ENCODE measurements around the gene LONP1. TPM values are rescaled to one million over a fixed set of nuclear protein-coding genes. Genes with fewer than 3 reads are reported as not detected.

Gene LONP1, protein sequence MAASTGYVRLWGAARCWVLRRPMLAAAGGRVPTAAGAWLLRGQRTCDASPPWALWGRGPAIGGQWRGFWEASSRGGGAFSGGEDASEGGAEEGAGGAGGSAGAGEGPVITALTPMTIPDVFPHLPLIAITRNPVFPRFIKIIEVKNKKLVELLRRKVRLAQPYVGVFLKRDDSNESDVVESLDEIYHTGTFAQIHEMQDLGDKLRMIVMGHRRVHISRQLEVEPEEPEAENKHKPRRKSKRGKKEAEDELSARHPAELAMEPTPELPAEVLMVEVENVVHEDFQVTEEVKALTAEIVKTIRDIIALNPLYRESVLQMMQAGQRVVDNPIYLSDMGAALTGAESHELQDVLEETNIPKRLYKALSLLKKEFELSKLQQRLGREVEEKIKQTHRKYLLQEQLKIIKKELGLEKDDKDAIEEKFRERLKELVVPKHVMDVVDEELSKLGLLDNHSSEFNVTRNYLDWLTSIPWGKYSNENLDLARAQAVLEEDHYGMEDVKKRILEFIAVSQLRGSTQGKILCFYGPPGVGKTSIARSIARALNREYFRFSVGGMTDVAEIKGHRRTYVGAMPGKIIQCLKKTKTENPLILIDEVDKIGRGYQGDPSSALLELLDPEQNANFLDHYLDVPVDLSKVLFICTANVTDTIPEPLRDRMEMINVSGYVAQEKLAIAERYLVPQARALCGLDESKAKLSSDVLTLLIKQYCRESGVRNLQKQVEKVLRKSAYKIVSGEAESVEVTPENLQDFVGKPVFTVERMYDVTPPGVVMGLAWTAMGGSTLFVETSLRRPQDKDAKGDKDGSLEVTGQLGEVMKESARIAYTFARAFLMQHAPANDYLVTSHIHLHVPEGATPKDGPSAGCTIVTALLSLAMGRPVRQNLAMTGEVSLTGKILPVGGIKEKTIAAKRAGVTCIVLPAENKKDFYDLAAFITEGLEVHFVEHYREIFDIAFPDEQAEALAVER
- total RNA-seq: 130 and 163 TPM in 2 replicates

DNA sequence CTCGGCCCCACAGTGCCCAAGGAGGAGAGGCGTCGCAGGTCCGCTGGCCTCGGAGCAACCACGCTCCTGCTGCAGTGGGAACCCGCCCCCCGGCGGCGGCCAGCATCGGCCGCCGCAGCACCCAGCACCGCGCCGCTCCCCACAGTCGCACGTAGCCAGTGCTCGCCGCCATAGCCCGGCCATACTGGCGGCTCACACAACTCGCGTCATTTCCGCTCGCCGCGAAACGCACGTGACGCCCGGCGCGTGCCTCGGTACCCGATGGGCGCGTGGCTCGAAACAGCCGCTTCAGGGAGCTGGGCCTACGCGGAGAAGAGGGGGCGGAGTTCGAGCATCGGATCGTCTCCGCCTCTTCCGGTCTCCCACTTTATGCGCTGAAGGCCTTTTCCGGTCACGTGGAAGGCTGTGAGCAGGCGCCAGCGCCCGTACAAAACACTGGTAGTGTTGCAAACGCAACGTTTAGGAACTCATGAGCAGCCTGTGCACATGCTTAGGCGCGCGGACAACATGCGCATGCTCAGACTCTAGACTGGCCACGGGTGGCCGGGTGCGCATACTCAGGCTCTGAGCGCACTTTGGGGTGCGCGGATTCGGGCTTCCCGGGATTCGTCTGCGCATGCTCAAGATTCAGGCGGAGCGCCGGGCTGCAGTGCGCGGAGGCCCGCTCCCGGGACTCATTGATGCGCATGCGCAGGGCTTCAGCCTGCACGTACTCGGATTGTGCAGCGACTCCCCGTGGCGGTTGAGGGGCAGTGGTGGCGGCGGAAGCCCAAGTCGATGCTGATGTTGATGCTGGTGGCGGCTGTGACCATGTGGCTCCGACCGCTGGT, at the start of gene LONP1, which contains the start of gene CATSPERD:
LONP1 (minus strand) TSS at position 186 of the 830 bp plus-strand sequence; CDS start at position 172, 14 bp downstream.
CATSPERD (plus strand) TSS at position 677 of the 830 bp plus-strand sequence; CDS start at position 778, 101 bp downstream.
- DNase-seq (ENCODE audit: insufficient read length, low spot score, missing footprints): peak; percentile 99
- Histone ChIP-seq H3K27me3 (ENCODE audit: insufficient read depth, low read length) (no peaks in the 10 kb centered on the region), H3K4me1 (ENCODE audit: insufficient read depth, low read length) (peaks cover 23% of the 10 kb centered on the region), H3K36me3 (ENCODE audit: insufficient read depth, low read length) (peaks cover 3% of the 10 kb centered on the region), H3K4me3 (ENCODE audit: insufficient read depth, low read length) (peak within 1 kb of the TSS; percentile 95), H3K27ac (ENCODE audit: low read depth, low read length) (peak within 1 kb of the TSS; percentile 98), H4K20me1 (ENCODE audit: insufficient read depth, low read length) (peaks cover 15% of the 10 kb centered on the region), H3K79me2 (ENCODE audit: insufficient read depth, low read length) (peaks cover 43% of the 10 kb centered on the region), H3K9me3 (ENCODE audit: low read depth, low read length) (no peaks in the 10 kb centered on the region), H3K4me2 (ENCODE audit: insufficient read depth, low read length) (peak within 1 kb of the TSS; percentile 95), H2AFZ (ENCODE audit: low read length) (peak within 1 kb of the TSS; percentile 94)
- TF ChIP-seq, protein P1, sequence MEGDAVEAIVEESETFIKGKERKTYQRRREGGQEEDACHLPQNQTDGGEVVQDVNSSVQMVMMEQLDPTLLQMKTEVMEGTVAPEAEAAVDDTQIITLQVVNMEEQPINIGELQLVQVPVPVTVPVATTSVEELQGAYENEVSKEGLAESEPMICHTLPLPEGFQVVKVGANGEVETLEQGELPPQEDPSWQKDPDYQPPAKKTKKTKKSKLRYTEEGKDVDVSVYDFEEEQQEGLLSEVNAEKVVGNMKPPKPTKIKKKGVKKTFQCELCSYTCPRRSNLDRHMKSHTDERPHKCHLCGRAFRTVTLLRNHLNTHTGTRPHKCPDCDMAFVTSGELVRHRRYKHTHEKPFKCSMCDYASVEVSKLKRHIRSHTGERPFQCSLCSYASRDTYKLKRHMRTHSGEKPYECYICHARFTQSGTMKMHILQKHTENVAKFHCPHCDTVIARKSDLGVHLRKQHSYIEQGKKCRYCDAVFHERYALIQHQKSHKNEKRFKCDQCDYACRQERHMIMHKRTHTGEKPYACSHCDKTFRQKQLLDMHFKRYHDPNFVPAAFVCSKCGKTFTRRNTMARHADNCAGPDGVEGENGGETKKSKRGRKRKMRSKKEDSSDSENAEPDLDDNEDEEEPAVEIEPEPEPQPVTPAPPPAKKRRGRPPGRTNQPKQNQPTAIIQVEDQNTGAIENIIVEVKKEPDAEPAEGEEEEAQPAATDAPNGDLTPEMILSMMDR (IDR thresholded peaks at IDR 0.05; ENCODE audit: extremely low read depth, low read depth, low read length): peak; percentile 88

DNA sequence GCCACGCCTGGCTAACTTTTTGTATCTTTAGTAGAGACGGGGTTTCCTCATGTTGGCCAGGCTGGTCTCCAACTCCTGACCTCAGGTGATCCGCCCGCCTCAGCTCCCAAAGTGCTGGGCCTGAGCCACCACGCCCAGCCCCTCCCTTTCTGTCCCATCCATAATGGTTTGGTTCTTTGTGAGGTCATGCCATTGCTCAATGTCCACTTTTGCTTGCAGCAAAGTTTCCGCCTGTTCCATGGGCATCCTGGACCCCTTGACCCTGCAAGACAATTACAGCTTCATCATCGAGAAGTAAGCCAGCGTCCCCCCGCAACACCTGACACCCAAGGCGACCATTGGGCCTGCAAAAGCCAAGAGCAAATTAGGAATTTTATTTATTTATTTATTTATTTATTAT, 48.0 kb upstream of the LONP1 start:
- Histone ChIP-seq H3K36me3 (ENCODE audit: insufficient read depth, low read length) (no peaks in the 10 kb centered on the region), H3K4me3 (ENCODE audit: insufficient read depth, low read length) (no peak overlapping the region), H3K4me2 (ENCODE audit: insufficient read depth, low read length) (no peak overlapping the region), H3K27me3 (ENCODE audit: insufficient read depth, low read length) (no peaks in the 10 kb centered on the region), H4K20me1 (ENCODE audit: insufficient read depth, low read length) (no peaks in the 10 kb centered on the region), H2AFZ (ENCODE audit: low read length) (no peak overlapping the region), H3K4me1 (ENCODE audit: insufficient read depth, low read length) (no peaks in the 10 kb centered on the region), H3K9me3 (ENCODE audit: low read depth, low read length) (no peaks in the 10 kb centered on the region), H3K27ac (ENCODE audit: low read depth, low read length) (no peak overlapping the region), H3K79me2 (ENCODE audit: insufficient read depth, low read length) (no peaks in the 10 kb centered on the region)
- peak; percentile 23 for DNase-seq (ENCODE audit: insufficient read length, low spot score, missing footprints)
- TF ChIP-seq, protein P1 (IDR thresholded peaks at IDR 0.05; ENCODE audit: extremely low read depth, low read depth, low read length): no peak

DNA sequence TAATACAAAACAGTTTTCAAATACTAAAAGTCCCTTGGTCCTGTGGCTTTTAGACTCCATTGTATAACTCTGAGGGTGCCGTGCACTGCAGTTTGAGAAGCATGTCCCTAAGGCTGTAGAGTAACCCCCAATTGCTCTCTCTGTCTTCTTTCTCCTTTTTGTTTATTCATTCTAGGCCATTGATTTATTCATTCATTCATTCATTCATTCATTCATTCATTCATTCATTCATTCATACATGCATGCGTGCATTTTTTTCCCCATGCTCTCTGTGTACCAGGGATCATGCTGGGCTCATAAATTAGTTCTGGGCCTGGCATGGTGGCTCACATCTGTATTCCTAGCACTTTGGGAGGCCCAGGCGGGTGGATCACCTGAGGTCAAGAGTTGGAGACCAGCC, 45.3 kb upstream of the LONP1 start:
- no peak overlapping the region for H3K4me3 ChIP-seq (ENCODE audit: insufficient read depth, low read length)
- H3K4me2 ChIP-seq (ENCODE audit: insufficient read depth, low read length): no peak overlapping the region
- no peaks in the 10 kb centered on the region for H3K9me3 ChIP-seq (ENCODE audit: low read depth, low read length)
- no peaks in the 10 kb centered on the region for H3K27me3 ChIP-seq (ENCODE audit: insufficient read depth, low read length)
- no peaks in the 10 kb centered on the region for H3K4me1 ChIP-seq (ENCODE audit: insufficient read depth, low read length)
- H3K27ac ChIP-seq (ENCODE audit: low read depth, low read length): no peak overlapping the region
- H3K36me3 ChIP-seq (ENCODE audit: insufficient read depth, low read length): no peaks in the 10 kb centered on the region
- no peak for DNase-seq (ENCODE audit: insufficient read length, low spot score, missing footprints)
- H2AFZ ChIP-seq (ENCODE audit: low read length): no peak overlapping the region
- H4K20me1 ChIP-seq (ENCODE audit: insufficient read depth, low read length): no peaks in the 10 kb centered on the region
- TF ChIP-seq, protein P1 (IDR thresholded peaks at IDR 0.05; ENCODE audit: extremely low read depth, low read depth, low read length): no peak
- H3K79me2 ChIP-seq (ENCODE audit: insufficient read depth, low read length): no peaks in the 10 kb centered on the region
